HG03571 (cell line): ENCODE data around the gene RPL5.

Source experiments
- ATAC-seq: cut with Tn5 transposase; IDR thresholded peaks from one replicate; pipeline ENCODE4 v1.9.1; 2021; ENCODE audit not compliant: unreplicated experiment

The RPL5 gene

DNA sequence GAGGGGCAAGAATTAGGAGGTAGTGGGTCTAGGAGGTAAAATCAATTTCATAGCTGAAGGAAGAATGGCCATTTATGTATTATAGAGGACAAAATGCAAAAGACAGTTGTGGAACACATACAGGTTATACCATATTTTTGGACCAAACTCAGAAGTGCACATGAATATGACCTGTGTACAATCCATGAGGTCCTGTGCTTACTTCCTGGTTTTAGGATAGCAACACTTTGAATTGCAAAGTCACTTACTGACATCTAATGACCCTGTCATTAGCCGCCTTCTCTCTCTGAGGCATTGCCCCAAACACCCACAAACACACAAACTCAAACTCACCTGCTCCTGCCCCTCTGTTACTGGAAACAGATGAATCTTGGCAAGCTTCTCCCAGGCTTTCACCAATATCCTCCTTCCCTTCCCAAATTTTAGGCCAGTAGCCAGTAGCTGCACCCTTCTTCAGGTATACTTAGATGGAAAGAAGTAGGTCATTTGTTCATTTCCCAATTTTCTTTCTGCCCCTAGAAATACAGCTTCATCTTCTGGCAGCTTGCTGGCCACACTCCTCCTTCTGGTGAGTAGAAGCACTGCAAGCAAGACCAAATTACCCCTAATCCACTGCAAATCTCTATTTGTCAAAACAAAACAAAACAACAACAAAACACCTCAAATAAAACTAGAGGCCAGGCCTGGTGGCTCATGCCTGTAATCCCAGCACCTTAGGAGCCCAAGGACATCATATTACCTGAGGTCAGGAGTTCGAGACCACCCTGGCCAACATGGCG lies 13.7 kb upstream of the RPL5 start:
- ATAC-seq = peak; percentile 66

GRCh38 chr1:92820024-92820423 lies 11.8 kb upstream of the RPL5 start:
- no peak for ATAC-seq

DNA sequence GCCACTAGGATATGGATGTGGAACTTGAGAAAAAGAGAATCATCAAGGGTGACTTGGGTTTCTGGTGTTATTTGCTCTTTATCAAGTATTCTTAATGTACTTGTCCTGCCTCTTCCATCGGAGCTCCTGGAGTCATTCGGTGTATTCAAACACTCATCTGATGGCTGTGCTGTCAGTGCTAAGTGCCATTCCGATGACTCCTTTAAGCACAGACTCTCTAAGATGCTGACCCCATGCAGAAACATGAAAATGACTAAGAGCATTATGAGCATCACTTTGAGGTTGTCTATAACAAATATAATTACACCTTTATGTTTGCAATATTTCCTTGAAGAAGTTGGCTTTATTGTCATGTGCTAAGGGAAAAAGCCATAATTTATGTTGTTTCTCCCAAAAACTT lies 11.3 kb upstream of the RPL5 start:
- ATAC-seq = no peak

- ATAC-seq = no peak
Measured at GRCh38 chr1:92822879-92823278, 9.0 kb upstream of the RPL5 start.

DNA sequence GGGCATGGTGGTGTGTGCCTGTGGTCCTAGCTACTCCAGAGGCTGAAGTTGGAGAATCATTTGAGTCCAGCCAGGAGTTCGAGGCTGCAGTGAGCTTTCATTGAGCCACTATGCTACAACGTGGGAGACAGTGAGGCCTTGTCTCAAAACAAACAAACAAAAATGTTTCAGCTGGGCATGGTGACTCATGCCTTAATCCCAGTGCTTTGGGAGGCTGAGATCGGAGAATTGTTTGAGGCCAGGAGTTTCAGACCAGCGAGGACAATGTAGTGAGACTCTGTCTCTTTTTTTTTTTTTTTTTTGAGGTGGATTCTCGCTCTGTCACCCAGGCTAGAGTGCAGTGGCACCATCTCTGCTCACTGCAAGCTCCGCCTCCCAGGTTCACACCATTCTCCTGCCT lies 5.0 kb upstream of the RPL5 start:
- no peak for ATAC-seq

DNA sequence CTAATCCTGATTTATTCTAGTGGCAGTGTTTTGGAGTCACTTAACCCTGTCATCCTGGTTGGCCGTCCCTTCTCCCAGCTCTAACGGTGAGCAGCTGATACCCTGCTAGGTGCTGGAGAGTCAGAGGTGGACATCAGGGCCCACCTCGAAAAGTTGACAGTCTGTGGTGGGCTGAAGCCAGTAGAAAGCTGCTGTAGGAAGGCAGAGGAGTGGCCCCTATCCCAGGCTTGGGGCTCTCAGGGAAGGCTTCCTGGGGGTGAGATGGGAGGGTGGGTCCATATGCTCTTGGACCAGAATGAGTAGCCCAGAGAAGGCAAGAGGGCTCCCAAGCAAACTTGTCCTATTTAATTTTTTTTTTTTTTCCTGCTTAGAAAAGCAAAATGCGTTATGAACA lies 475 bp upstream of the RPL5 start:
- ATAC-seq = no peak

DNA sequence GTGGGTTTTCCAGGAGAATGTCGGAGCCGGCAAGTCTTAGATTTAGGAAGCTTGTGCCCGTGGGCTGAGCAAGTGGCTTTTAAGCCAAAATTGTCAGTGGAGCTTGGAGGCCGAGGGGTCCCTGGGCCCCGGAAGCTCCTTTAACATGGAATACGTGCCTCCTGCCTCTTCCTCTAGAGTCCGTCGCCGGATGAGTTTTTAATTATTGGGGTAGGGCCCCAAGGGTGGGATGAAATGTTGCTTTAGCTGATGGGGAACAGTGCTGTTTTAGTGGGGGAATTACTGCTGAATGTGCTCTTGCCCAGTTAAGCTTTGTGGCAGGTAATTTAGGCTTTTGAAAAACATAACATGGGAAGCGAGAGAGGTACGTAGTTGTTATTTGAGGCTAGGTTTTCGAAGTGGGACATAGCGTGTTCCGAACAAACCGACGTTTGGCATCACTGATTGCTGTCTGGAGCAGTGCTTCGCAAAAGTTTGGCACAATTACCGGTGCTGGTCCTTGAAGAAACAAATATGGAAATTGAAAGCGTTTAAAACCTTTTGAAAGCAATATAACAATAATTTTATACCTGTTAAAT lies 786 bp downstream of the RPL5 start:
- ATAC-seq = no peak

GRCh38 chr1:92833840-92834239 lies 2.0 kb downstream of the RPL5 start:
- no peak for ATAC-seq

DNA sequence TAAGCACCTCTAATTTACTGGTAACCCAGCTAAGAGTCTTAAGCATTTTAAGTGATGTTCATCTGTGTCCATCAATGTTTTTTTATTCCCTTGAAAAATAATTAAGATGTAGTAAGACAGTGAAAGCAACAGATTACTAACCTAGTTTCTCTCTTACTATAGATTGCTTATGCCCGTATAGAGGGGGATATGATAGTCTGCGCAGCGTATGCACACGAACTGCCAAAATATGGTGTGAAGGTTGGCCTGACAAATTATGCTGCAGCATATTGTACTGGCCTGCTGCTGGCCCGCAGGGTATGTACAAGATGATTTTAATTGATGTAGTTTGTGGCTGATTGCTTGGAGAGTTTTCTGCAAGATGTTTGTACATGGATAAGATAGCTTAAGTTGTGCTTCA lies 2.8 kb downstream of the RPL5 start:
- ATAC-seq = no peak

- ATAC-seq = no peak
Measured at GRCh38 chr1:92837062-92837461, 5.2 kb downstream of the RPL5 start.

DNA sequence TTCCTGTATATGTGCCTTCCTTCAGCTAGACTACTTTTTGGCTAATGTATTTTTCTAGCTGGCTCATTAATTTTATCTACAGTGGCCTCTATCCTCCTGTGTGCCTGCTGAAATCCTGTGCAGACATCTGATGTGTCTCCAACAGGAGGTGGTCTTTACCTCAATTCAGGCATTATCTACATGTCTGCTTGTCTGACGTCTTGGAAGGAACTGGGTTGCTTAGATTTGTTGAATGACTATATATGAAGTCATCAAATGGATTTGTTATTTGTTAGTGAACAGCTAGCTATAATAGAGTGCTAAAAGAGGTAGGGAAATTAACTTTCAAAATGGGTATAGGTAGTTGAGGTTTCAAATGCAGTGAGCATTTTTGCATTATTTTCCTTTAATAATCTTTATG lies 6.7 kb downstream of the RPL5 start:
- ATAC-seq = no peak

DNA sequence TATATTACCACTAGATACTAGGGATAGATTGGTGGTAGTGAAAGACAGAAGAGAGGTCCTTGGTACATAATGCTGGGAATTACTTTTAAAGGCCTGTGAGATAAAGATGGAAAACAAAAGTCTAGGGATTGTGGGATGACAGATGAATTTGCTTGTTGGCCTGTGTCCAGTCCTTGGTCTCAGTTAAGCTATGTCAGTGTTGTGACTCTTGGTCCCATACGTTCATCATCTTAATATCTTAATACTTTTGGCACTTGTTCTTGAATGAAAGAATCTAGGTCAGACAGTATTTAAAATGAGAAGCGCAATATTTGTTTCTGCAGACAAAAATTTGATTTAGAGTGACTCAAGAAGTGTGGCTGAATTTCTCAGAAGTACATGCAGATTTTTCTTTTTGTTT lies 7.6 kb downstream of the RPL5 start:
- ATAC-seq = no peak

DNA sequence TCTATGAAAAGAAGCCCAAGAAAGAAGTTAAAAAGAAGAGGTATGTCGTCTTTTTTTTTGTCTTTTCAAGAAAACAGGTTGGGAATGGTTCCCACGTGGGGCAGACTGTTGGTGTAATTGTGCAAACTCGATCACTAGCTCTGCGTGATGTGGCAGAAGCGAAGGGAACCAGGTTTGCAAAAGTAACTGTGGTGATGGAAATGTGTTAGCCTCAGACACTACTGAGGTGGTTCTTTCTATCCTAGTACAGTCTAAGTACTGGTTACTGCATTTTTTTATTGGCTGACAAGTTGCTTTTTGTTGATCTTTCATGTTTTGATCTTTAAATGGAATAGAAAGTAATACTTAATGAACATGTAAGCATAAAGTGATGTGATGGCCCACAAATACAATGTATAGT lies 8.8 kb downstream of the RPL5 start:
- ATAC-seq = no peak

- ATAC-seq = no peak
Measured at GRCh38 chr1:92842082-92843045, 10.5 kb downstream of the RPL5 start.

- no peak for ATAC-seq
Measured at GRCh38 chr1:92843046-92843423, 11.2 kb downstream of the RPL5 start.

DNA sequence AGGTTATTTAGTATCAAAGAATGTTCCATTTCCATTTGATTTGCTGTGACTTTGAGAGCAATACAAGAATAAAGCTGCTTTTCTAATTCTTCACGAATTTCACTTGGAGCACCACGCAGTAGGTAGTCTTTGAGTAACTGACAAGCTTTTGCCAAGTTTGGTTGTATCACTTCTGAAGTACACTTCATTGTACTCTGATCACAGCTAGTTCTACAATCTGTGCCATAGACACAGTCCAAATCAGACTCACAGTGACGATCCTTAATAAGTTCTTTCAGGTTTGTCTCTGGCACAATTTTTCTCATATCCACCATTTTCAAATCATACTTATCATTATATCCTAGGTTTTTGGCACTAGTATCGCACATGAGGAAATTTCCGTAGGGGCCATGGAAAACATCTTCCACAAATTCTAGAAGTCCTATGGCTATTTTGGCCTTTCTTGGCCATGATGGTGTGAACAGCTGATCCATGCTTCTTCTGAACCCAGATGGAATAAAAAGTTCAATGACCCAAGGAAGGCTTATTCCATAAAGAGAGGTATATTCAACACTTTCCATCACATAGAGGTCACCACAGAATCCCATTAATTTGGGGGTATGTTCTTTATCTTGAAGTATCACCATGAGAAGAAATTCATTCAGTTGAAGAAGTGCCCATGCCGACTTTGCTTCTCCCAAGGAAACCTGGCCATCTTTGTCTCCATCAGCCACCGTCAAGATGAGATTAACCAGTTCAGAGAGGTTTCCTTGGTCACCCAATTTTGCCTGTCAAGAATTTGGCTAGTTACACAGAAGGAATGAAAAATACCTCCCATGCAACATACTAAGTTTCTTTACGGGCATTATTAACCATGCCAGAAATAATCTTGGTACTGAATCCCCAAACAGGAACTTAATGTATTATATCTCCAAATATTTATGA lies 11.9 kb downstream of the RPL5 start:
- ATAC-seq = no peak

DNA sequence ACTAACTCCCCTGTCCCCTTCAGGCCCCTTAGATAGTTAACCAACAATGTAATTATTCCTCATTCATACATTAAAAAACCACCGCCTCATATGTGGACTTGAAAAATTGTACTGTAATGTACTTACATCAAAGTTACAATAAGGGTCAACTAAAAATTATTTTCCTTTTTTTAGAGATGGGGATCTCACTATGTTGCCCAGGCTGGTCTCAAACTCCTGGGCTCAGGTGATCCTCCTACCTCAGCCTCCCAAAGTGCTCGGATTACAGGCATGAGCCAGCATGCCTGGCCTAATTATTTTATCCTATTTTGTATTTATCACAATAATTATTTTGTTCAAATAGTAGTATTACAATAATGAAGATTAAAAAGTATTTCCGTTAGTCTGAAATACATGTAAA lies 12.6 kb downstream of the RPL5 start:
- ATAC-seq = no peak

GRCh38 chr1:92845908-92846307 lies 14.1 kb downstream of the RPL5 start:
- no peak for ATAC-seq

DNA sequence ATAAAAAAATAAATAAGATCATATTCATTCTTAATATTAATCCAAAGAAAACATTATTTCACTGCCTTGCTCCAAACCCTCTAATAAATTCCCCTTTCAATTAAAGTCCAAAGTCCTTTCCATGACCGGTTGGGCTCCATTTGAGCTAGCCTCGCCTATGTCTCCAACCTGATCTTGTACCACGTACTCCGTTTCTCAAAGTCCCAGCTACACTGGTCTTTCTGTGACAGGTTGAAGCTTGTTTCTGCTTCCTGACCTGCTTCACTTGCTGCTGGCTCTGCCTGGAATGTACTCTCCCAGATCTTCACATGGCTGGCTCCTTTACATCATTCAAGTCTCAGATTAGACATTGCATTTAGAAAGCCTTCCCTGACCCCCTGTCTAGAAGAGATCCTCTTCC lies 16.4 kb downstream of the RPL5 start:
- ATAC-seq = no peak

GRCh38 chr1:92850019-92850418 lies 18.2 kb downstream of the RPL5 start:
- ATAC-seq = no peak

DNA sequence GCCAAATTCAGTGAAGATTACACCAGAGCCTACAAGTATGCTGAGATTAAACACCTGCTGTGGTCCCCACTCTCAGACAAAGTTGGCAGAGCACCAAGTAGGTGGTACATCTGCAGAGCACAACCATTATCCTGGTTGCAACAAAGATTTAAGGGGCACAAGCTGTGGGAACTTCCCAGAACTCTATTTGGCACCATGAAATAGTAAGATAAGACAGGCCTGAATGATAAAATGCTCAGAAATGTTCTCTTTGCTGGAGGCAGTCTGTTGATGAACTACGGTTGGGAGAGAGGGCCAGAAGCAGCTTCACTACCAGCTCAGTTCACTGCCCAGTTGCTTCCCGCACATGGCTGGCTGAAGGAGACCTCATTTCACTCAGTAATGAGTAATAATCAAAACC lies 19.9 kb downstream of the RPL5 start:
- no peak for ATAC-seq
